Liver (tissue), 9 donors: ENCODE results near the gene PPM1L. TPM values are rescaled to one million over a fixed set of nuclear protein-coding genes. Genes with fewer than 3 reads are reported as not detected.

Source experiments
- DNase-seq: peaks from one replicate; pipeline ENCODE4 v3.0.0-alpha.2; 2017; ENCODE audit warnings: low spot score
- H3K27ac ChIP-seq, 2 donors: one replicate each; pipeline ENCODE4 v1.7.0; 2013; ENCODE audit warnings: inconsistent platforms in 2 of 2, low read length in 2 of 2, control low read depth in 1 of 2, low read depth in 1 of 2, mild to moderate bottlenecking in 1 of 2
- H3K27me3 ChIP-seq, 4 donors: one replicate each; pipeline versions ENCODE4 v1.6.1 to v1.7.0; 2013; ENCODE audit warnings: low read length in 3 of 4, inconsistent platforms in 1 of 4, mild to moderate bottlenecking in 1 of 4, moderate library complexity in 1 of 4; ENCODE audit not compliant: control insufficient read depth in 4 of 4, insufficient read depth in 4 of 4
- H3K36me3 ChIP-seq, 4 donors: one replicate each; pipeline versions ENCODE4 v1.6.1 to v1.7.0; 2013; ENCODE audit warnings: low read length in 3 of 4, mild to moderate bottlenecking in 3 of 4, low read depth in 1 of 4, moderate library complexity in 1 of 4; ENCODE audit not compliant: control insufficient read depth in 4 of 4, insufficient read depth in 3 of 4
- H3K4me1 ChIP-seq, 4 donors: one replicate each; pipeline versions ENCODE4 v1.6.1 to v1.7.0; 2013; ENCODE audit warnings: low read length in 3 of 4, mild to moderate bottlenecking in 3 of 4, moderate library complexity in 1 of 4; ENCODE audit not compliant: control insufficient read depth in 4 of 4, insufficient read depth in 4 of 4
- H3K4me3 ChIP-seq, 3 donors: one replicate each; pipeline versions ENCODE4 v1.6.1 to v1.7.0; 2013; ENCODE audit warnings: low read length in 3 of 3, control low read depth in 1 of 3, low read depth in 1 of 3, mild to moderate bottlenecking in 1 of 3
- H3K9ac ChIP-seq, 2 donors: one replicate each; pipeline ENCODE4 v1.7.0; 2013; ENCODE audit warnings: low read length in 2 of 2, mild to moderate bottlenecking in 2 of 2, moderate library complexity in 2 of 2, control low read depth in 1 of 2, low read depth in 1 of 2
- H3K9me3 ChIP-seq, 4 donors: one replicate each; pipeline versions ENCODE4 v1.6.1 to v1.7.0; 2013; ENCODE audit warnings: low read length in 3 of 4; ENCODE audit not compliant: control insufficient read depth in 4 of 4
- EGR1 ChIP-seq, 2 donors: IDR thresholded peaks; 2 replicates each; pipeline ENCODE4 v1.6.1; 2016 to 2018; ENCODE audit warnings: antibody characterized with exemption in 2 of 2, low read depth in 2 of 2
- FOXA1 ChIP-seq: IDR thresholded peaks from 2 replicates; pipeline ENCODE4 v1.6.1; 2016; ENCODE audit warnings: antibody characterized with exemption
- FOXA2 ChIP-seq: IDR thresholded peaks from 2 replicates; pipeline ENCODE4 v1.6.1; 2016; ENCODE audit warnings: antibody characterized with exemption
- GABPA ChIP-seq, 2 donors: IDR thresholded peaks in 1 of 2; conservative IDR thresholded peaks in 1 of 2; 2 replicates each; pipeline ENCODE4 v1.6.1; 2016; ENCODE audit warnings: antibody characterized with exemption in 2 of 2, mild to moderate bottlenecking in 1 of 2, moderate library complexity in 1 of 2
- HNF4A ChIP-seq, 2 donors: conservative IDR thresholded peaks; 2 replicates each; pipeline ENCODE4 v1.6.1; 2016; ENCODE audit warnings: antibody characterized with exemption in 2 of 2, mild to moderate bottlenecking in 2 of 2
- HNF4G ChIP-seq: IDR thresholded peaks from 2 replicates; pipeline ENCODE4 v1.6.1; 2016; ENCODE audit warnings: antibody characterized with exemption
- JUND ChIP-seq, 2 donors: IDR thresholded peaks; 2 replicates each; pipeline ENCODE4 v1.6.1; 2016; ENCODE audit warnings: antibody characterized with exemption in 2 of 2
- NR2F2 ChIP-seq: IDR thresholded peaks from 2 replicates; pipeline ENCODE4 v1.6.1; 2016; ENCODE audit warnings: antibody characterized with exemption
- RAD21 ChIP-seq, 2 donors: IDR thresholded peaks; 2 replicates each; pipeline ENCODE4 v1.6.1; 2016; ENCODE audit warnings: antibody characterized with exemption in 2 of 2, mild to moderate bottlenecking in 2 of 2
- RXRA ChIP-seq, 2 donors: IDR thresholded peaks; 2 replicates each; pipeline ENCODE4 v1.6.1; 2017 to 2018; ENCODE audit warnings: antibody characterized with exemption in 2 of 2, mild to moderate bottlenecking in 1 of 2
- SP1 ChIP-seq: IDR thresholded peaks from 2 replicates; pipeline ENCODE4 v1.6.1; 2018; ENCODE audit warnings: antibody characterized with exemption, mild to moderate bottlenecking
- TAF1 ChIP-seq: conservative IDR thresholded peaks from 2 replicates; pipeline ENCODE4 v1.6.1; 2016; ENCODE audit warnings: antibody characterized with exemption, mild to moderate bottlenecking
- YY1 ChIP-seq: IDR thresholded peaks from 2 replicates; pipeline ENCODE4 v1.6.1; 2016; ENCODE audit warnings: antibody characterized with exemption, mild to moderate bottlenecking
- WGBS: extraction: QIAGEN DNeasy Blood & Tissue Kit; methylation state at CpG from one replicate; pipeline ENCODE4 v1.1.7; 2013; 5-methylcytosine and 5-hydroxymethylcytosine counted together
- polyA plus RNA-seq, 2 donors: library from polyadenylated mRNA; stranded (reverse) in 1 of 2; unstranded in 1 of 2; fragments of 200-250 nt in 1 of 2; fragments of >200 nt in 1 of 2; fragmentation: Nextera tagmentation in 1 of 2; extraction: Ambion mirVana in 1 of 2; gene quantifications; one replicate each; pipeline versions ENCODE4 v1.2.1 to v1.2.3, GENCODE V29; 2013 to 2015
- total RNA-seq, 2 donors: library from RNA; depleted of rRNA; stranded (reverse); fragments of >200 nt; gene quantifications; one replicate each; pipeline ENCODE4 v1.2.3, GENCODE V29; 2014
- TF ChIP-seq, protein P1 (sequence below): IDR thresholded peaks from 2 replicates; pipeline ENCODE4 v1.6.1; 2016; ENCODE audit warnings: antibody characterized with exemption
- TF ChIP-seq, protein P2 (sequence below): IDR thresholded peaks from 2 replicates; pipeline ENCODE4 v1.6.1; 2016; ENCODE audit warnings: antibody characterized with exemption, mild to moderate bottlenecking
- TF ChIP-seq, protein P3 (sequence below): IDR thresholded peaks from 2 replicates; pipeline ENCODE4 v1.6.1; 2016; ENCODE audit warnings: antibody characterized with exemption
- TF ChIP-seq, protein P4 (sequence below): IDR thresholded peaks from 2 replicates; pipeline ENCODE4 v1.6.1; 2016; ENCODE audit warnings: antibody characterized with exemption
- TF ChIP-seq, protein P5 (sequence below): fragments of 150-350 bp; IDR thresholded peaks from 2 replicates; pipeline ENCODE4 v1.5.1; 2017; ENCODE audit warnings: improper control_type of control experiment, low read depth, low read length; ENCODE audit not compliant: missing input control
- donor health status: healthy.
- donor health status: healthy.
- donor health status: healthy.
- donor health status: healthy.
- donor health status: healthy.

The PPM1L gene
- total and polyA plus RNA-seq, 4 donors, result 1.6 to 8.5 (median 4.8) TPM

DNA sequence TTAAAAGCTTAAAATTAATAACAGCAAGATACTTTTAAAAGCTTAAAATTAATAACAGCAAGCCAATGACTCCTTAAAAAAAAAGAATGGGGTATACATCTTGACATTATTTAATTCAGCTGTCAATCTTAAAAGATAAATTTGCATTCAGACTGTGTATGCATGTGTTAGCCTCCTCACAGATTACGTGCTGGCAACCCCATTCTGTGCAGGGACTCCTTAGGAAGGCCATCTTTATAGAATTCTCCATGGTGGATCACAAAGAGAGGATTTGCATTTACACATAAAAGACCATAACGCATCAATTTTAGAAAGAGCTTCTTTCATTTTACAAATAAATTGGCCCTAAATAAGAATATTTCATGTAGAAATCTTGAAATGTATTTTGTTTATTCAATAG is 261.9 kb downstream of the PPM1L start:
- no peaks in the 10 kb centered on the region for H3K4me1 ChIP-seq
- no peak overlapping the region for H3K27ac ChIP-seq
- no peak overlapping the region for H3K4me3 ChIP-seq
- H3K27me3 ChIP-seq, result no peaks in the 10 kb centered on the region
- peaks cover 0 to 2% (median 0%) of the 10 kb centered on the region in 4 donors for H3K9me3 ChIP-seq
- DNase-seq, result no peak
- no peak for TF ChIP-seq FOXA2
- no peak for TF ChIP-seq FOXA1
- TF ChIP-seq YY1, result no peak
- no peak for TF ChIP-seq GABPA (IDR thresholded peaks at IDR 0.05 in 1 of 2, conservative IDR thresholded peaks at IDR 0.05 in 1 of 2)
- TF ChIP-seq, protein P1, sequence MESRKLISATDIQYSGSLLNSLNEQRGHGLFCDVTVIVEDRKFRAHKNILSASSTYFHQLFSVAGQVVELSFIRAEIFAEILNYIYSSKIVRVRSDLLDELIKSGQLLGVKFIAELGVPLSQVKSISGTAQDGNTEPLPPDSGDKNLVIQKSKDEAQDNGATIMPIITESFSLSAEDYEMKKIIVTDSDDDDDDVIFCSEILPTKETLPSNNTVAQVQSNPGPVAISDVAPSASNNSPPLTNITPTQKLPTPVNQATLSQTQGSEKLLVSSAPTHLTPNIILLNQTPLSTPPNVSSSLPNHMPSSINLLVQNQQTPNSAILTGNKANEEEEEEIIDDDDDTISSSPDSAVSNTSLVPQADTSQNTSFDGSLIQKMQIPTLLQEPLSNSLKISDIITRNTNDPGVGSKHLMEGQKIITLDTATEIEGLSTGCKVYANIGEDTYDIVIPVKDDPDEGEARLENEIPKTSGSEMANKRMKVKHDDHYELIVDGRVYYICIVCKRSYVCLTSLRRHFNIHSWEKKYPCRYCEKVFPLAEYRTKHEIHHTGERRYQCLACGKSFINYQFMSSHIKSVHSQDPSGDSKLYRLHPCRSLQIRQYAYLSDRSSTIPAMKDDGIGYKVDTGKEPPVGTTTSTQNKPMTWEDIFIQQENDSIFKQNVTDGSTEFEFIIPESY, result no peak
- no peak for TF ChIP-seq RXRA (IDR thresholded peaks at IDR 0.05)
- TF ChIP-seq, protein P2, sequence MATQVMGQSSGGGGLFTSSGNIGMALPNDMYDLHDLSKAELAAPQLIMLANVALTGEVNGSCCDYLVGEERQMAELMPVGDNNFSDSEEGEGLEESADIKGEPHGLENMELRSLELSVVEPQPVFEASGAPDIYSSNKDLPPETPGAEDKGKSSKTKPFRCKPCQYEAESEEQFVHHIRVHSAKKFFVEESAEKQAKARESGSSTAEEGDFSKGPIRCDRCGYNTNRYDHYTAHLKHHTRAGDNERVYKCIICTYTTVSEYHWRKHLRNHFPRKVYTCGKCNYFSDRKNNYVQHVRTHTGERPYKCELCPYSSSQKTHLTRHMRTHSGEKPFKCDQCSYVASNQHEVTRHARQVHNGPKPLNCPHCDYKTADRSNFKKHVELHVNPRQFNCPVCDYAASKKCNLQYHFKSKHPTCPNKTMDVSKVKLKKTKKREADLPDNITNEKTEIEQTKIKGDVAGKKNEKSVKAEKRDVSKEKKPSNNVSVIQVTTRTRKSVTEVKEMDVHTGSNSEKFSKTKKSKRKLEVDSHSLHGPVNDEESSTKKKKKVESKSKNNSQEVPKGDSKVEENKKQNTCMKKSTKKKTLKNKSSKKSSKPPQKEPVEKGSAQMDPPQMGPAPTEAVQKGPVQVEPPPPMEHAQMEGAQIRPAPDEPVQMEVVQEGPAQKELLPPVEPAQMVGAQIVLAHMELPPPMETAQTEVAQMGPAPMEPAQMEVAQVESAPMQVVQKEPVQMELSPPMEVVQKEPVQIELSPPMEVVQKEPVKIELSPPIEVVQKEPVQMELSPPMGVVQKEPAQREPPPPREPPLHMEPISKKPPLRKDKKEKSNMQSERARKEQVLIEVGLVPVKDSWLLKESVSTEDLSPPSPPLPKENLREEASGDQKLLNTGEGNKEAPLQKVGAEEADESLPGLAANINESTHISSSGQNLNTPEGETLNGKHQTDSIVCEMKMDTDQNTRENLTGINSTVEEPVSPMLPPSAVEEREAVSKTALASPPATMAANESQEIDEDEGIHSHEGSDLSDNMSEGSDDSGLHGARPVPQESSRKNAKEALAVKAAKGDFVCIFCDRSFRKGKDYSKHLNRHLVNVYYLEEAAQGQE, result no peak
- TF ChIP-seq TAF1, result no peak
- TF ChIP-seq, protein P3, sequence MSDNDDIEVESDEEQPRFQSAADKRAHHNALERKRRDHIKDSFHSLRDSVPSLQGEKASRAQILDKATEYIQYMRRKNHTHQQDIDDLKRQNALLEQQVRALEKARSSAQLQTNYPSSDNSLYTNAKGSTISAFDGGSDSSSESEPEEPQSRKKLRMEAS, result no peak
- no peak for TF ChIP-seq RAD21 (IDR thresholded peaks at IDR 0.05)
- no peak for TF ChIP-seq NR2F2
- TF ChIP-seq EGR1 (IDR thresholded peaks at IDR 0.05; ENCODE audit: low read depth in 2 of 2), result no peak
- no peak for TF ChIP-seq HNF4A (conservative IDR thresholded peaks at IDR 0.05)
- TF ChIP-seq, protein P4, sequence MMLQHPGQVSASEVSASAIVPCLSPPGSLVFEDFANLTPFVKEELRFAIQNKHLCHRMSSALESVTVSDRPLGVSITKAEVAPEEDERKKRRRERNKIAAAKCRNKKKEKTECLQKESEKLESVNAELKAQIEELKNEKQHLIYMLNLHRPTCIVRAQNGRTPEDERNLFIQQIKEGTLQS, result no peak
- TF ChIP-seq, protein P5, sequence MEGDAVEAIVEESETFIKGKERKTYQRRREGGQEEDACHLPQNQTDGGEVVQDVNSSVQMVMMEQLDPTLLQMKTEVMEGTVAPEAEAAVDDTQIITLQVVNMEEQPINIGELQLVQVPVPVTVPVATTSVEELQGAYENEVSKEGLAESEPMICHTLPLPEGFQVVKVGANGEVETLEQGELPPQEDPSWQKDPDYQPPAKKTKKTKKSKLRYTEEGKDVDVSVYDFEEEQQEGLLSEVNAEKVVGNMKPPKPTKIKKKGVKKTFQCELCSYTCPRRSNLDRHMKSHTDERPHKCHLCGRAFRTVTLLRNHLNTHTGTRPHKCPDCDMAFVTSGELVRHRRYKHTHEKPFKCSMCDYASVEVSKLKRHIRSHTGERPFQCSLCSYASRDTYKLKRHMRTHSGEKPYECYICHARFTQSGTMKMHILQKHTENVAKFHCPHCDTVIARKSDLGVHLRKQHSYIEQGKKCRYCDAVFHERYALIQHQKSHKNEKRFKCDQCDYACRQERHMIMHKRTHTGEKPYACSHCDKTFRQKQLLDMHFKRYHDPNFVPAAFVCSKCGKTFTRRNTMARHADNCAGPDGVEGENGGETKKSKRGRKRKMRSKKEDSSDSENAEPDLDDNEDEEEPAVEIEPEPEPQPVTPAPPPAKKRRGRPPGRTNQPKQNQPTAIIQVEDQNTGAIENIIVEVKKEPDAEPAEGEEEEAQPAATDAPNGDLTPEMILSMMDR, result no peak
- no peak overlapping the region for H3K9ac ChIP-seq
- WGBS, result 97% methylated on average over 2 of the region's 2 CpGs
- H3K36me3 ChIP-seq, result no peaks in the 10 kb centered on the region

DNA sequence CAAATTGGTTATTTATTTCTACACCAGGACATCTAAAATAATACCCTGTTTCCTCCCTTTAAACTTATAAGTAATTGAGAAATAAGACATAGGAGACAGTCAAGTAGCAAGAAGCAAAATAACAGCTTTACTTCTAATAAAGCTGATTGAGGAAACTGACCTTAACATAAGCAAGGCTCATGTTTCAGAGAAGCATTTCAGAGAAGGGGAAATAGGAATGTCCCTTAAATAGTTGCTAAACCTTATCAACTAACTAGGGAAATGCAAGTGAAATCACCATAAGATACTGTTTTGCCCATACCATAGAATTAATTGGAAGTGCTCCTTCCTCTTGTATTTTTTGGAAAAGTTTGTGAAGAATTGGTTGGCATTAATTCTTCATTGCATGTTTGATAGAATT is 264.2 kb downstream of the PPM1L start:
- DNase-seq, result no peak
- Histone ChIP-seq H3K27me3 (no peaks in the 10 kb centered on the region), H3K4me3 (no peak overlapping the region), H3K4me1 (no peaks in the 10 kb centered on the region), H3K9me3 (peaks cover 0 to 3% (median under 1%) of the 10 kb centered on the region in 4 donors), H3K36me3 (no peaks in the 10 kb centered on the region), H3K9ac (no peak overlapping the region), H3K27ac (no peak overlapping the region)
- TF ChIP-seq, protein P3, result no peak
- no peak for TF ChIP-seq RXRA (IDR thresholded peaks at IDR 0.05)
- TF ChIP-seq, protein P4, result no peak
- no peak for TF ChIP-seq NR2F2
- TF ChIP-seq HNF4G, result no peak
- TF ChIP-seq, protein P5, result no peak
- TF ChIP-seq JUND (IDR thresholded peaks at IDR 0.05), result no peak
- no peak for TF ChIP-seq YY1
- TF ChIP-seq FOXA2, result no peak
- no peak for TF ChIP-seq TAF1
- TF ChIP-seq RAD21 (IDR thresholded peaks at IDR 0.05), result no peak
- TF ChIP-seq, protein P1, result no peak
- no peak for TF ChIP-seq SP1
- no peak for TF ChIP-seq EGR1 (IDR thresholded peaks at IDR 0.05; ENCODE audit: low read depth in 2 of 2)
- no peak for TF ChIP-seq GABPA (IDR thresholded peaks at IDR 0.05 in 1 of 2, conservative IDR thresholded peaks at IDR 0.05 in 1 of 2)
- no peak for TF ChIP-seq HNF4A (conservative IDR thresholded peaks at IDR 0.05)
